Islet precursor cell (in vitro differentiated cells): ENCODE results near the gene MED22.
"Not testable (repeated sequence)": the region's sequence is repeated elsewhere in the genome, so short reads cannot be mapped to it uniquely, and the experiment has no call there.

Source experiments
- DNase-seq: peaks from one replicate; pipeline ENCODE4 v3.0.0-alpha.2; 2018

Gene MED22

GRCh38 chr9:133347985-133348717 lies at the start of gene MED22, which contains the start of gene RPL7A:
Gene MED22 (minus strand): TSS chr9:133348131. CDS start chr9:133346662, 1,469 bp downstream.
Gene RPL7A (plus strand): TSS chr9:133348218. CDS start chr9:133348244, 26 bp downstream.
- DNase-seq = peak; percentile 97

GRCh38 chr9:133397370-133397769 lies 49.4 kb upstream of the MED22 start:
- DNase-seq = no peak

GRCh38 chr9:133396952-133397351 lies 49.0 kb upstream of the MED22 start:
- DNase-seq = peak; percentile 83

DNA sequence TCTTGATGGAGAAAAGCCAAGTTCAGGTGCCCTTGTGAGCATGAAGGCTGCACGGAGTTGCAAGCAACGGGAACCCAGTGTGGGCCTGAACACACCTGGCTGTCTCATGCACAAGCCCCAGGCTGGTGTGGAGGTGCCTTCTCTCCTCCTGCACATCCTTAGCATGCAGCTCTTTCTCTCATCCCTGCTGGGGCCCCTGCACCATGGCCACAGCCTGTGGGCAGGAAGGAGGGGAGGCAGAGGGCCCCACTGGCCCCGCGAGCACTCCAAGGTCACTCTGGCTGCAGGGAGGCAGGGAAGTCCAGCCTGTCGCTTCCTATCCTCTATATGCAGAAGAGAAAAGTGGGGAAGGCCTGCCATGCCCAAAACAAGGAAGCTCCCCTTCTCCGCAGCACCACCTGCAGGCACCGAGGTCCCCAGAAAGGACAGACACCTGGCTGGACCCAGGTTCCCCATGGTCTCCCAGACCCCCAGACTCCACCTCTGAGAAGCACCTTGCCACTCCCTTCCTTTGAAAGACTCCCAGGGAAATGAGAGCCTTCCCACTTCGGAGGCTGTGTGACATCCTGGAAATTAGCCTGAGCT lies 46.8 kb upstream of the MED22 start:
- no peak for DNase-seq

- no peak for DNase-seq
Measured at GRCh38 chr9:133393399-133393798, 45.5 kb upstream of the MED22 start.

- not testable (repeated sequence) for DNase-seq
Measured at GRCh38 chr9:133392308-133392707, 44.4 kb upstream of the MED22 start.

DNA sequence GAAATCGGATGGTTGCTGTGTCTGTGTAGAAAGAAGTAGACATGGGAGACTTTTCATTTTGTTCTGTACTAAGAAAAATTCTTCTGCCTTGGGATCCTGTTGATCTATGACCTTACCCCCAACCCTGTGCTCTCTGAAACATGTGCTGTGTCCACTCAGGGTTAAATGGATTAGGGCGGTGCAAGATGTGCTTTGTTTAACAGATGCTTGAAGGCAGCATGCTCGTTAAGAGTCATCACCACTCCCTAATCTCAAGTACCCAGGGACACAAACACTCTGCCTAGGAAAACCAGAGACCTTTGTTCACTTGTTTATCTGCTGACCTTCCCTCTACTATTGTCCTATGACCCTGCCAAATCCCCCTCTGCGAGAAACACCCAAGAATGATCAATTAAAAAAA lies 43.5 kb upstream of the MED22 start:
- DNase-seq = not testable (repeated sequence)

GRCh38 chr9:133390713-133391112 lies 42.8 kb upstream of the MED22 start:
- no peak for DNase-seq

- DNase-seq = no peak
Measured at GRCh38 chr9:133389562-133389961, 41.6 kb upstream of the MED22 start.

- DNase-seq = no peak
Measured at GRCh38 chr9:133389025-133389557, 41.2 kb upstream of the MED22 start.

DNA sequence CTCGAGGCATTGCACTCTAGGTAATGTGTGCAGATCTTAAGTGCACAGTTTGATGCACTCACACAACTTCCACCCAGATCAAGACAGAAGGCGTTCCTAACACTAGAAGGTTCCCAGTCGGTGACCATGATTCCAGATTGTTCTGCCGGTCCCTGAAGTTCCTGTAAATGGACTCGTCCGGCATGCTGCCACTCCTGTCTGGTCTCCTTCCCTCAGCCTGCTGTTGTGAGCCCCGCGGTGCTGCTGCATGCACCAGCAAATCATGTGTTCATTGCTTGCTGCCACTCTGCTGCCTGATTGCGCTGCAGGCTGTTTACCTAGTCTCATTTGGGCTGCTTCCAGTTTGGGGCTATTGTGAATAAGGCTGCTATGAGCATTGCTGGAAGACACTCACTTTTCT lies 39.7 kb upstream of the MED22 start:
- no peak for DNase-seq

GRCh38 chr9:133386338-133386737 lies 38.4 kb upstream of the MED22 start:
- no peak for DNase-seq

GRCh38 chr9:133385452-133385851 lies 37.5 kb upstream of the MED22 start:
- no peak for DNase-seq

- no peak for DNase-seq
Measured at GRCh38 chr9:133384736-133385321, 36.9 kb upstream of the MED22 start.

DNA sequence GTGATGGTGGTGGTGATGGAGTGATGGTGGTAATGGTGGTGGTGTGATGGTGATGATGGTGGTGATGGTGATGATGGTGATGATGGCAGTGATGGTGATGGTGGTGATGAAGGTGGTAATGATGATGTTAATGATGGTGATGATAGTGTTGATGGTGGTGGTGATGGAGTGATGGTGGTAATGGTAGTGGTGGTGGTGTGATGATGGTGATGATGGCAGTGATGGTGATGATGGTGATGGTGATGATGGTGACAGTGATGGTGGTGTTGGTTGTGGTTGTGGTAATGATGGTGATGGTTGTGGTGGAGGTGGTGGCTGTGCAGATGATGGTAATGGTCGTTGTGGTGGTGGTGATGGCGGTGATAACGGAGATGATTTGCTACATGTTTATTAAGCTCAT lies 35.5 kb upstream of the MED22 start:
- DNase-seq = no peak

DNA sequence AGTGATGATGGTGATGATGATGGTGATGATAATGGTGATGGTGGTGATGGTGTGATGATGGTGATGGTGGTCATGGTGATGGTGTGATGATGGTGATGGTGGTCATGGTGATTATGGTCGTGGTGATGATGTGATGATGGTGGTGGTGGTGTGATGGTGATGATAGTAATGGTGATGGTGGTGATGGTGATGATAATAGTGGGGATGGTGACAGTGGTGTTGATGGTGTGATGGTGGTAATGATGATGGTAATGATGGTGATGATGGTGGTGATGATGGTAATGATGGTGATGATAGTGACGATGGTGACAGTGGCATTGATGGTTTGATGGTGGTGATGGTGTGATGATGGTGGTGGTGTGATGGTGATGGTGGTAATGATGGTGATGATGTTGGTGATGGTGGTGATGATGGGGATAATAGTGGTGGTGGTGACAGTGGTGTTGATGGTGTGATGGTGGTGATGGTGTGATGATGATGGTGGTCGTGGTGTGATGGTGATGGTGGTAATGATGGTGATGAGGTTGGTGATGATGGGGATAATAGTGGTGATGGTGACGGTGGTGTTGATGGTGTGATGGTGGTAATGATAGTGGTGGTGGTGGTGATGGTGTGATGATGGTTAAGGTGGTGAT lies 34.7 kb upstream of the MED22 start:
- DNase-seq = no peak

GRCh38 chr9:133380734-133381133 lies 32.8 kb upstream of the MED22 start:
- no peak for DNase-seq

GRCh38 chr9:133379153-133380086 lies 31.5 kb upstream of the MED22 start:
- DNase-seq = no peak

DNA sequence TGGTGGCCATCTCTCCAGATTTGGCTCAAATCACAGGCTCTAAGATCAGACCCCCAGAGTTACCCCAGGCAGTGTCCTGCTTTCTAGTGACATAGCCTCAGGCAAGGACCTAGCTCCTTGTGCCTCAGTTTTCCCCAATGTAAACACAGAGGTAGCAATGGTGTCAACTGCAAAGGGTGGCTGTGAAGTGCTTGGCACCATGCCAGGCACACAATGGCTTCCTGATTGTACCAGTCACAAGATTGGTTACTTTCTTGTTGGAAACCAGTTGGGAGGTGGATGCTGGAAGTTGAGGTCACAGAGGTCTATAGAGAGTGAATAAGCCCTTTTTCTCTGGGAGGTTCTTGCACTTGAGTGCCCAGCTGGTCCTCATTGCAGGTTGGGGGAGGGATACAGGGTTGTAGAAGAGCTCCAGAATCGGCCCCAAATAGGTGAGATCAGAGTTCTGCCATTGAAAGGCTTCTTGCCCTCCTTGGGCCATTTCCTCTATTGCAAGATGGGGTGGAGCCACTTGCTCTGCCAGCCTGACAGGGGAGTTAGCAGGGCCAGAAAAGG lies 30.6 kb upstream of the MED22 start:
- no peak for DNase-seq

- DNase-seq = no peak
Measured at GRCh38 chr9:133377721-133378216, 29.8 kb upstream of the MED22 start.

GRCh38 chr9:133377280-133377679 lies 29.3 kb upstream of the MED22 start:
- not testable (repeated sequence) for DNase-seq
